Retina (tissue), 1 donor: Measurements from ENCODE around the gene TPO.

ENCODE experiments used
- DNase-seq: peaks from one replicate; pipeline ENCODE4 v3.0.0-alpha.2; 2016

Gene TPO

GRCh38 chr2:1453561-1453960, 40.3 kb downstream of the TPO start:
- no peak for DNase-seq

- no peak for DNase-seq
Measured at GRCh38 chr2:1454346-1454745, 41.1 kb downstream of the TPO start.

GRCh38 chr2:1455466-1455865, 42.2 kb downstream of the TPO start:
- DNase-seq: no peak

DNA sequence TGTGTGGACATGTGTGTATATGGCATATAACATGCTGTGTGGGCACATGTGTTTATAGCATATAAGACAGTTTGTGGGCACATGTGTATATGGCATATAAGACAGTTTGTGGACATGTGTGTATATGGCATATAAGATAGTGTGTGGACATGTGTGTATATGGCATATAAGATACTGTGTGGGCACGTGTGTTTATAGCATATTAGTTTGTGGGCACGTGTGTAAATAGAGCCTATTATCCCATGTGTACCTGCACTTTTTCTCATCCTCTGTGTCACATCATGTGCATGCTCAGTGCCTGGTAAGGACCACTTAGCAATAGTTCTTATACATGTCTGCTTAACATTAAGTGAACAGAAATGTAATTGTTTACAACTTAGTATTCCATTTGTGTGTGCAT, 45.2 kb downstream of the TPO start:
- no peak for DNase-seq

- DNase-seq: no peak
Measured at GRCh38 chr2:1459727-1460126, 46.5 kb downstream of the TPO start.

- no peak for DNase-seq
Measured at GRCh38 chr2:1460851-1461418, 47.7 kb downstream of the TPO start.

DNA sequence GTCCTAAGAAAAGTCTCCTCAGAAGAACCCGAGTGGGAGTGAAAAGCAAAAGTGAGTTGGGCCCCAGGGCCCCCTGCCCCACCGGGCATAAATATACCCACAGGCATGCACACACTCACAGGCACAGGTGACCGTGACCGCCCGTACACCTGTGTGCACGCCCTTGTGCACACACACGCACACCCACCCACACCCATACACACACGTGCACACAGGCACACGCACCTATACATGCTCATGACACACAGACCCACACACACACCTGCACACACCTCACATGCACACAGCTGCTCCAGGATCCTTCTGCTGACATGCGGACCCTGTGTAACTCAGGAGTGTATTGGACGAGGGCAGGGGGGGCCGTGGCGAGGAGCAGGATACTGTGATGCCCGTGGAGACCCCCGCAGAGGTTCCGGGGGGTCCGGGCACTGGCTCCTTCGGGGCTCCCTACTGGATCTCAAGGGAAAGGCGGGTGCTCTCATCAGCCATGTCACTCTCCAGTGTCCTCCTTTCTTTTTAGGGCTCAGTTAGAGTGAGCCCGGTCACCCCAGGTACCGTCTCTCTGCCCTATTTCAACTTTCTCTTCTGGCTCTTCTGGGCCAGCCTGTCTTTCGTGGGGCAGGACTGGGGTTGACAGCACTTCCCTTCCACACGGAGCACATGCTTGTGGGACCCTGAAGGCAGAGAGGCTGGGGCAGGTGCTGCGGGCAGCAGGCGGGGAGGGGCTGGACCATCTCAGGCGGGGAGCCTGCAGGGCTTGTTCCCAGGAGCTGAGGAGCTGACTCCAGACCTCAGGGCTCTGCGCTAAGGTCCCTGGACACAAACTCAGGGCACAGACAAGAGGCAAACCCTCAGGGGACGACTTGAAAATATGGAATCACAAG, 48.5 kb downstream of the TPO start:
- DNase-seq: no peak

- DNase-seq: peak; percentile 42
Measured at GRCh38 chr2:1462994-1463393, 49.7 kb downstream of the TPO start.

DNA sequence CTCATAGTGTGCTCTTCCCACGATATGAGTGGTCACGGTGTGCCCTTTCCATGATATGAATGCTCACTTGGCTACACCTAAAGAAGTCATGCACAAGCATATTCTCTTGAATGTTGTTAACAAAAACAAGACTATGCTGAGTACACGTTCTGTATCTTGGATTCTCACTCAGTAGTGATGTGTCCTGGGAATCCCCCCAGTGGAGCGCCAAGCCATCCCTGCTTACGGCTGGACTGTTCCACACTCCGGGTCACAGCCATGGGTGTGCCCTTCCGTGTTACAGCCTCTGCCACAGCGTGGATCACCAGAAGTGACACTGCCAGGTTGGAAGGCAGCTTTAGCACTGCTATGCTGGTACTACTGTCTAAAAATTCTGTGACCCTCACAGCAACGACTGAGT, 59.1 kb downstream of the TPO start:
- no peak for DNase-seq

DNA sequence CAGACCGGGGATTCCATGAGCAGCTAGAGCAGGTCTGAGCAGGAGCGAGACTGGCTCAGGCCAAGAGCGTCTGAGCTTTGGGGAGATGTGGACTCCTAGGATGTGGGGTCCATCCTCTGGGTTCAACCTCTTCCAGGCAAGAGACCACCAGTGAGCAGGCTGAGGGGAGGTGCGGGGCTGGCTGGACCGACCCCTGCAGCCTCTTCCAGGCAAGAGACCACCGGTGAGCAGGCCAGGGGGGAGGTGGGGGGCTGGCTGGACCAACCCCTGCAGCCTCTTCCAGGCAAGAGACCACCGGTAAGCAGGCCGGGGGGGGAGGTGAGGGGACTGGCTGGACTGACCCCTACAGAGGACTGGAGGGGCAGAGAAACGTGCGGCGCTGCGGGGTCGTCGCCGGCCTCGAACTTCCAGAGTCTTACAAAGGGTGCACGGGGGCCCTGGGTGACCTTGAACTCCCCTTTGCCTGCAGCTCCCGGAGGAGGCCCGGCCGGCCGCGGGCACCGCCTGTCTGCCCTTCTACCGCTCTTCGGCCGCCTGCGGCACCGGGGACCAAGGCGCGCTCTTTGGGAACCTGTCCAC, 63.4 kb downstream of the TPO start:
- no peak for DNase-seq

- DNase-seq: no peak
Measured at GRCh38 chr2:1477196-1478040, 64.2 kb downstream of the TPO start.

GRCh38 chr2:1478311-1479305, 65.3 kb downstream of the TPO start:
- no peak for DNase-seq

DNA sequence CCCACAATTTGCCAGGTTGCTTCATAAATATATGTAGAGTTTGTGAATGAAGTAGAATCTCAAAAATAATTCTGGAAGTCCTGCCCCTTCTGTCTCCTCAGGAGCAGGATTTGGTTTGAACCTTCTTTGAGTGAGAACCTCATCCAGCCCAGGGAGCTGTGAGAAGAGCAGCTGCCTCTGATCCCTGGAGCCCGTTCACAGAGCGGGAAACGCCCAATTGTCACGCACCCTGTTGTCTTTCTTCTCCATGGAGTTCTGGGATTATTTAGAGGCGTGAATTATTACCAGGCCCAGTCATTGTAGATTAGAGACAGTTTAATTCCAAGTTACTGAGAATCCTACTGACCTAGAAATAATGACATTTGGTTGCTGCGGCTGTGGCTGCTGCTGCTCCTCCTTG, 66.1 kb downstream of the TPO start:
- DNase-seq: no peak

- no peak for DNase-seq
Measured at GRCh38 chr2:1480671-1481076, 67.4 kb downstream of the TPO start.

DNA sequence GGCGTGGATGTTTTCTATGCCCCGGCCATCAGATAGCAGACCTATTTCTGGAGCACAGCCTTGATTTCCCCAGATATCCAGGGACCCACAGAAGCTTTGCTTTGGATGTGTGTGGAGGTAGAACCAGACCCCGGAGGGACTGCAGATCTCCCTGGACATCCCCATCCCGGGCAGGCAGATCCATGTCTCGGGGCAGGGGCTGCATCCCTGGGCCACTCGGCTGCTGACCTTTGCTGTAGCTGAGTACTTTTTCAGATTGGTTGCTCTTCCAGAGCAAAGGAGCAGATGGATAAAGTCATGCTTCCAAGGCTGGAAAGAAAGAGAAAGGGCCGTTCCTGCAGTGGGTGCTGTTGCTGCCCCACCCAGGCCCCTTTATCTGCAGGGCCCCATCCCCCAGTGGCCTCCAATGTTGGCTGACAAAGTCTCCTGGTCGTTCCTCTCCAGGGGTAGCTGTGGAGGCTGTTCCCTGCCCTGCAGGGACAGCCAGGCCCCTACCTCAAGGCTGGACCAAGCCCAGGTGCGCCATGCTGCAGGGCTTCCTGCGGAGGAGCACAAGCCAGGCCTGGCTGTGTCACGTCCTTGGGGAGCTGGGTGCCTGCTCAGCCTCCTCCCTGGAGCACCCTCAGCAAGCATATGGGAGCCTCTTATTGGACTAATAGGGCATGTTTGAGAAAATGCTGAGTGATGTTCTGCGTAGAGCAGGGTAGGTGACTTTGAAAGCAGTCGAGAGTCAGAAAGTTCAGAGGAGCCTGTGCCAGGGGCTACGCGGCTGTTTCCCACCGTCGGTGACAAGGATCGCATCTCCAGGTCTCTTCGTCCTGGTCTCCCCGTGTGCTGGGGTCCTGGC, 68.4 kb downstream of the TPO start:
- no peak for DNase-seq

DNA sequence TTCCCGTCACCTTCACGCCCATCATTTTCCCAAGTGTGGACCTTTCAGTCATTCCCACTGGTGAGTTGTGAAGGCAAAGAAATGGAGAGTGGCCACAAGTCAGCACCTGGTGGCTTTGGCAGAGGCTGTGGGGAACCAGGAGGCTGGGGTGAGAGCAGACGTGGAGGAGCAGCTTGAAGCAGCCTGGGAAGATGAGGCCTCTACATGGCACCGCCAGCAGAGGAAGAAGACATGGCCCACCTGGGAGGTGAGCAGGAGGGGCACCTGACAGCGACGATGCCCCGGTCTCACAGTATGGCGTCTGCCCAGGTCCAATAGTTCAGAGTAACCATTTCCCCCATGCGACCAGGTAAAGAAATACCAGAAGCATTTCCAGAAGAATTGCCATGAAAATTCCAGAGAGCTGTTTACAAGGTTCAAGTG, 69.0 kb downstream of the TPO start:
- DNase-seq: no peak

GRCh38 chr2:1482981-1483380, 69.7 kb downstream of the TPO start:
- no peak for DNase-seq

- DNase-seq: no peak
Measured at GRCh38 chr2:1483551-1483950, 70.3 kb downstream of the TPO start.

DNA sequence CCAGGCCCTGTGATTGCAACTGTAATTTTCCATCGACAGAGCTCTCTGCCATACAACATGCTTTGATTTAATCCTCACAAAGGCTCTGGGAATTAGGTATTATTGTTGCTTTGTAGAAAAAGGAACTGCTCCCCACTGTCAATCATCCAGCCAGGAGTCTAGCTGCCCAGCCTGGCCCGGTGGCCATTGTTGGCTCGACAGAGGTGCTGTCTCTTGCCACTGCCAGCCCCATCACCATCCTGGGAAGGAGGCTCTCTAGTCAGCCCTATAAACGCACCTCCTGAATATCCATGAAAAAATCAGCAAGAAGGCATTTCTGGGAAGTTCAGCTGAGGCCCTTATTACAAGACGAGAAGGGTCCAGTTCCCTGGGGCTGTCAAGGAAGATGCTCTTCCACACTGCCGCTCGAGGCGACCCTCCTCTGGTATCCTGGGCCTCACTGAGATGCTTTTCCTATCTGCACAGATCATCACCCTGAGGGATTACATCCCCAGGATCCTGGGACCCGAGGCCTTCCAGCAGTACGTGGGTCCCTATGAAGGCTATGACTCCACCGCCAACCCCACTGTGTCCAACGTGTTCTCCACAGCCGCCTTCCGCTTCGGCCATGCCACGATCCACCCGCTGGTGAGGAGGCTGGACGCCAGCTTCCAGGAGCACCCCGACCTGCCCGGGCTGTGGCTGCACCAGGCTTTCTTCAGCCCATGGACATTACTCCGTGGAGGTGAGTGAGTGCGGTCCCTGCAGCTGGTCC, 71.0 kb downstream of the TPO start:
- no peak for DNase-seq

DNA sequence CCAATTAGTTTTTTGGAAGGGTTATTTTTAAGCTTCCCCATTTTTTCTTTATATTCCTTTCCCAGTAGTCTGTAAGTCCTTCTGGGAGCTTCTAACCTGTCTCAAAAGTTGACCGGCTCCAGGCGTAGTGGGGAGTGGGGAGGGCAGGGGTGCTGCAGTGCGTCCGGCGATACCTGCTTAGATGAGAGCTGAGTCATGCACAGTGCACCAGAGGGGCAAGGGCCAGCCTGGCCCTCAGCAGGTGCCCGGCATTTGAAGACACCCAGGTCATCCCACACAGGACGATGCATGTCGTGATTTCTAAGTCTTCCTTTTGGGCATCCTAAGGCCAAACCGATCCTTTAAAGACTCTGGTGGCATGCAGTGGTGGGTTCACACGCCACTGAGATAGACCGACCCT, 73.4 kb downstream of the TPO start:
- DNase-seq: no peak
